ENCODE measurements around the gene TRUB1.

TRUB1 gene

DNA sequence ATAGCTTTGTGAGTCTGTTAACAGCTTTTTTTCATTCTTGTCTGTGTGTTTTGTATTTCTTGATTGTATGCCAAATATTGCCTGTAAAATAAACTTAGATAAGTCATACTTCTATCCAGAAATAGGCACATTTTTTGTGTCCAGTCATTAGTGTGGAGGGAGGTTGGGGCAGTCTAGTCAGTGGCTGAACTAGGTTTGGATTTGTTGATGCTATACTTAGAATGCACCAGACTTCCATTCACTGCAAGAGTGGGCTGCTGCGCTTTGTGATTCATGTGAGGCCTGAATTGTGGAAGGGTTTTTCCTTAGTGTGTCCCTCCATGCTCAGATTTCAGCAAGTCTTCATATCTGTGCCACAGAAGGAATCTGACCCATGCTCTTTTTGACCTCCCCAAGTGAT lies 50.0 kb downstream of the TRUB1 start:
- TF ChIP-seq LEF1 (IDR thresholded peaks at IDR 0.05; ENCODE audit: borderline replicate concordance): no peak
- TF ChIP-seq FOXK2 (IDR thresholded peaks at IDR 0.05): no peak
- no peak for TF ChIP-seq ELF4 (IDR thresholded peaks at IDR 0.05)
- TF ChIP-seq SUZ12 (IDR thresholded peaks at IDR 0.05): no peak
- TF ChIP-seq FOXM1 (IDR thresholded peaks at IDR 0.05; ENCODE audit: borderline replicate concordance): no peak
- no peak for TF ChIP-seq SP1 (IDR thresholded peaks at IDR 0.05)
- TF ChIP-seq HDGF (IDR thresholded peaks at IDR 0.05; ENCODE audit: borderline replicate concordance): no peak
- no peak for TF ChIP-seq CTBP1 (IDR thresholded peaks at IDR 0.05; ENCODE audit: borderline replicate concordance)
- no peak for TF ChIP-seq ZNF384 (IDR thresholded peaks at IDR 0.05)
- no peak for TF ChIP-seq TARDBP (IDR thresholded peaks at IDR 0.05)
- TF ChIP-seq ARNT (IDR thresholded peaks at IDR 0.05): no peak
- TF ChIP-seq, protein P1, sequence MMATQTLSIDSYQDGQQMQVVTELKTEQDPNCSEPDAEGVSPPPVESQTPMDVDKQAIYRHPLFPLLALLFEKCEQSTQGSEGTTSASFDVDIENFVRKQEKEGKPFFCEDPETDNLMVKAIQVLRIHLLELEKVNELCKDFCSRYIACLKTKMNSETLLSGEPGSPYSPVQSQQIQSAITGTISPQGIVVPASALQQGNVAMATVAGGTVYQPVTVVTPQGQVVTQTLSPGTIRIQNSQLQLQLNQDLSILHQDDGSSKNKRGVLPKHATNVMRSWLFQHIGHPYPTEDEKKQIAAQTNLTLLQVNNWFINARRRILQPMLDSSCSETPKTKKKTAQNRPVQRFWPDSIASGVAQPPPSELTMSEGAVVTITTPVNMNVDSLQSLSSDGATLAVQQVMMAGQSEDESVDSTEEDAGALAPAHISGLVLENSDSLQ (IDR thresholded peaks at IDR 0.05): no peak
- TF ChIP-seq FOXA1 (IDR thresholded peaks at IDR 0.05): no peak
- no peak for TF ChIP-seq BHLHE40 (IDR thresholded peaks at IDR 0.05; ENCODE audit: borderline replicate concordance)
- TF ChIP-seq NFRKB (IDR thresholded peaks at IDR 0.05): no peak
- no peak for TF ChIP-seq L3MBTL2 (conservative IDR thresholded peaks at IDR 0.05)
- ChIA-PET CTCF (no interaction called here), POLR2A (no interaction called here)
- no peak for DNase-seq (ENCODE audit: extremely low spot score)

DNA sequence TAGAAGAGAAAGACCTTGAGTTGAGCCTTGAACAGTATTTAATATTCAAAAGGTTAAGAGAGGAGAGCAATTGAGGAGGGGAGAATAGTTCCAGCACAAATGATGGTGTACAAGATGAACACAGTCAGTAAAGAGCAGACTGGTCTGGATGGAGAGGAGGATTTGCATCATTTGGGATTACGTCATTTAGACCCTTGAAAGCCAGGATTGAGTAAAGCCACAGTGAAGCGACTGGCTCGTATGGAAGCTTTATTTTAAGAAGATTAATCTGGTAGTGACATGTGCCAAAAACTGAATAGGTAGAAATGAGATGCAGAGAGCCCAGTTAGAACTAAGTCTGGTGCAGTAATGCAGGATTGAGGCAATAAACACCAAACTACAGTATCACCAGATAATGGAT lies 52.6 kb downstream of the TRUB1 start:
- ChIA-PET POLR2A (no interaction called here), CTCF (no interaction called here)
- no peak for TF ChIP-seq ELF4 (IDR thresholded peaks at IDR 0.05)
- TF ChIP-seq LEF1 (IDR thresholded peaks at IDR 0.05; ENCODE audit: borderline replicate concordance): no peak
- TF ChIP-seq, protein P1 (IDR thresholded peaks at IDR 0.05): no peak
- no peak for TF ChIP-seq ARNT (IDR thresholded peaks at IDR 0.05)
- TF ChIP-seq TARDBP (IDR thresholded peaks at IDR 0.05): no peak
- no peak for TF ChIP-seq NFRKB (IDR thresholded peaks at IDR 0.05)
- TF ChIP-seq L3MBTL2 (conservative IDR thresholded peaks at IDR 0.05): no peak
- TF ChIP-seq HDGF (IDR thresholded peaks at IDR 0.05; ENCODE audit: borderline replicate concordance): no peak
- no peak for DNase-seq (ENCODE audit: extremely low spot score)

DNA sequence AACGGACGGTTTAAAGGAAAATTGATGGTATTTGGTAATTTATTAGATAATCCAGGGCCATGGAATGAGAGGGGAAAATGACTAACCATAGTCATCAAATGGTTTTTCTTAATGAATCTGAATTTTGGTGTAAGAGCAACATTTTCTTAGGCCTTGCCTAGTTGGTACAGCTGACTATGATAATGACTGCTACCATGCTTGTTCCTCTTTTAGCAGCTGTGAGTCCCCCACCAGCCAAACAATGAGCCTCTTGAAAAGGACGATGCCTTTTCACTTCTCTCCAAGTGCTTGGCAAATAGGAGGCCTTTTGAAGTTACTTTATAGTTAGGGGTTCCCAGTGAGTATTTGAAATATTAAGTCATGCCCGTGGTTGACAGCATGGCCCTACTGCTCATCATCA lies 53.0 kb downstream of the TRUB1 start:
- ChIA-PET POLR2A (no interaction called here), CTCF (no interaction called here)
- TF ChIP-seq L3MBTL2 (conservative IDR thresholded peaks at IDR 0.05) (no peak), ZNF384 (IDR thresholded peaks at IDR 0.05) (no peak), FOXA1 (IDR thresholded peaks at IDR 0.05) (no peak), LEF1 (IDR thresholded peaks at IDR 0.05; ENCODE audit: borderline replicate concordance) (no peak), CTBP1 (IDR thresholded peaks at IDR 0.05; ENCODE audit: borderline replicate concordance) (no peak), NFRKB (IDR thresholded peaks at IDR 0.05) (no peak), FOXM1 (IDR thresholded peaks at IDR 0.05; ENCODE audit: borderline replicate concordance) (no peak)
- no peak for DNase-seq (ENCODE audit: extremely low spot score)

DNA sequence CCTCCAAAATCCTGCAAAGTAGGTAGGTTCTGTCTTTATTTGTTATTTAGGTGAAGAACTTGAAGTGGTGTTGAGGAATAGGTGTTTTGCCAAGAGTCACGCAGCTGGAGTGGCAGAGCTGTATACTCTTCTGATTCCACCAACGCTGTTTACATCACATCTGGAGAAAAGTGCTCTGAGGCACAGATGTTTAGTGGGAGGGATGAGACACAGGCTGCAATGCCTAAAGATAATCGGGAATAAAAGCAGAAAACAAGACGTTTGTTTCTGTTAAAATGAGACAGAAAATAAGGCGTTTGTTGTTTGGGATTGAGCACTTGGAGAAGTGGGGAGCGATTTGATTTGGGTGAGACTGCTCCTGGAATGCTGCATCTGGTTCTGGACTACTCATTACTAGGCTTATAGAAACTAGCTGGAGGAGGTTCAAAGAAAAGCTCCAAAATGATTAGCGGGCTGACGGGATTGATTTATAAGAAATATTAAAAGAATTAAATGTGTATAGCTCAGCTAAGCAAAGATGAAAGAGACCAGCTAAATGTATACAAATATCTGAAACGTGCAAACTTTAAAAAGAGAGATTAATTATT lies 54.3 kb downstream of the TRUB1 start:
- ChIA-PET CTCF (no interaction called here), POLR2A (no interaction called here)
- DNase-seq (ENCODE audit: extremely low spot score): no peak
- TF ChIP-seq NFRKB (IDR thresholded peaks at IDR 0.05) (no peak), HDGF (IDR thresholded peaks at IDR 0.05; ENCODE audit: borderline replicate concordance) (no peak), BHLHE40 (IDR thresholded peaks at IDR 0.05; ENCODE audit: borderline replicate concordance) (no peak), L3MBTL2 (conservative IDR thresholded peaks at IDR 0.05) (no peak), TARDBP (IDR thresholded peaks at IDR 0.05) (no peak), ARNT (IDR thresholded peaks at IDR 0.05) (no peak), ZNF384 (IDR thresholded peaks at IDR 0.05) (no peak), CTBP1 (IDR thresholded peaks at IDR 0.05; ENCODE audit: borderline replicate concordance) (no peak), FOXA1 (IDR thresholded peaks at IDR 0.05) (no peak), SUZ12 (IDR thresholded peaks at IDR 0.05) (no peak), SP1 (IDR thresholded peaks at IDR 0.05) (no peak), LEF1 (IDR thresholded peaks at IDR 0.05; ENCODE audit: borderline replicate concordance) (no peak), ELF4 (IDR thresholded peaks at IDR 0.05) (no peak), FOXK2 (IDR thresholded peaks at IDR 0.05) (no peak)
- TF ChIP-seq, protein P1 (IDR thresholded peaks at IDR 0.05): no peak

DNA sequence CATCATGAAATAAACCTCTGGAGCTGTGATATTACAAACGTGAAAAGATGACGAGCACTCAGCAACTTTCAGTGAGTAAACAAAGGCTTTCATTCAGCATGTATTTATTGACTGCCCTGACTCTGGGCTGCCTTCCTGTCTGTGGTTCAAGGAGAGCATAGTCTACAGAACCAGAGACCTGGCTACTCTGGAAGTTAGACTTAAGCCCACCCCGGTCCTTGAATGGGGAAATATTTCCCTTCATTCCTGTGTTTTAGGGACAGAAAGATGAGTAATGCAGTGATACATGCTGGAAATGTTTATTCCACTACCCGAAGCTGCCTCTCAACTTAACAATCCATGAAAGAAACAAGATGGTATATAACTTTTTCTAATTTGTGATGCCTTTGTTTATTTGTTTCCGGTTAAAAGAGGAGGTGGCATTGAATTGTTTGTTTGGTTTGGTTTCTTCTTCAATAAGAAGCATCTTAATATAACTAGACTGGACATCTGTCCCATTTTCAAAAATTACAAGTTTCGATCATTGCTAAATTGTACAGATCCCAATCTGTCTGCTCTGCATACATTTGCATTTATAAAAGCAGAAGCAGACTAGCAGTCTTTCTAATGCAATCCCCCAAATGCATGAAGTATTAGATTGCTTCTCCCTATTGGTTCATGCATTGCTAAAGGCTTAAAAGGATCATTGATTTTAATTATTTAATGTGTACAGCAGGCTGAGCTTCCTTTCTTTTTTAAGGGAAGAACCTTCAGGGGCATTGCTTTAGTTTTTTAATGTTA lies 57.7 kb downstream of the TRUB1 start:
- POLR2A ChIA-PET: no interaction called here
- DNase-seq (ENCODE audit: extremely low spot score): no peak
- TF ChIP-seq FOXM1 (IDR thresholded peaks at IDR 0.05; ENCODE audit: borderline replicate concordance): no peak
- TF ChIP-seq FOXA1 (IDR thresholded peaks at IDR 0.05): no peak
- TF ChIP-seq ZNF384 (IDR thresholded peaks at IDR 0.05): no peak
- TF ChIP-seq ARNT (IDR thresholded peaks at IDR 0.05): no peak
- CTCF ChIA-PET: no interaction called here

DNA sequence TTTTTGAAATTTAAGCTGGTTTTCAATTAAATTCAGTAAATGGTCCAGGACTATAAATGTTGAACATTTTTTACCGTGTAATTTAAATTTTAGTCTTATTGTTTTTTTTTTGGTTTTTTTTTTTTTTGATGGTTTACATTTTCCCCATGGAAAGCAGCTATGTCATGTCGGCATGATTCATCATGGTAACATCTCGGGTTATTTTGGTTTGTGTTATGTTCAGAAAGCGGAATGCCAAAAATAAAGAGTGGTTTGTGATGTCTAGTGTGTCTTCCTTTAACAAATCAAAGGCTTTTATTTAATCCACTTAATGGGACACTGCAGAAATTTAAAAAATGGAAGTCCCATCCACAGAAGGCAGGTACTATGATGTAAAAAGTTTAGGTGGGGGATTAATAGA lies 58.5 kb downstream of the TRUB1 start:
- ChIA-PET CTCF (no interaction called here), POLR2A (no interaction called here)
- TF ChIP-seq L3MBTL2 (conservative IDR thresholded peaks at IDR 0.05): no peak
- no peak for TF ChIP-seq CTBP1 (IDR thresholded peaks at IDR 0.05; ENCODE audit: borderline replicate concordance)
- TF ChIP-seq, protein P1 (IDR thresholded peaks at IDR 0.05): no peak
- no peak for TF ChIP-seq ARNT (IDR thresholded peaks at IDR 0.05)
- TF ChIP-seq SP1 (IDR thresholded peaks at IDR 0.05): no peak
- no peak for TF ChIP-seq HDGF (IDR thresholded peaks at IDR 0.05; ENCODE audit: borderline replicate concordance)
- no peak for TF ChIP-seq ZNF384 (IDR thresholded peaks at IDR 0.05)
- TF ChIP-seq LEF1 (IDR thresholded peaks at IDR 0.05; ENCODE audit: borderline replicate concordance): no peak
- no peak for TF ChIP-seq FOXK2 (IDR thresholded peaks at IDR 0.05)
- DNase-seq (ENCODE audit: extremely low spot score): no peak

All from HEK293T (cell line).